ENCODE data around the gene KIAA0408.
"Not testable (repeated sequence)": the region's sequence is repeated elsewhere in the genome, so short reads cannot be mapped to it uniquely, and the experiment has no call there.

Gene KIAA0408

DNA sequence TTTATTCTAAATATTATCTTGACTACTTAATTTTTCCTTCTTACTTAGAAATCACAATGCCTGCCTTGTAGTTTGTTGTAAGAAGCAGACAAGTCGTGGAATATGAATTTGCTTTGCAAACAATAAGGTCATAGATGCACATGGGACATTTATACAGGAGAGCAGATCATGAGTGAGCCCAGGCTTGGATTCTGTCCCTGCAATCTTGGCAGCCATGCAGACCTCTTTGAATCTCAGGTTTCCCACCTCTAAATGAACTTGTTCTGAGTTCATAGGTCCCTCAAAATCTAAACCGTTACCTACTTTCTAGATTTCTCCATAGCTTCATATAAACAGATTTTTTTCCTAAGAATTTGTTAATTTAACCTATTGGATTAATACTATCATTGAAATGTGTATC is 19.5 kb downstream of the KIAA0408 start:
- Mint-ChIP-seq H3K4me3 (no peak overlapping the region), H3K4me1 (no peaks in the 10 kb centered on the region)
- no peak for TF ChIP-seq CTCF (IDR thresholded peaks at IDR 0.05; ENCODE audit: unreplicated experiment in 3 of 3)

GRCh38 chr6:127436578-127437110 is 22.5 kb downstream of the KIAA0408 start:
- no peaks in the 10 kb centered on the region for H3K27me3 Mint-ChIP-seq (ENCODE audit: low read depth)
- TF ChIP-seq CTCF (IDR thresholded peaks at IDR 0.05; ENCODE audit: unreplicated experiment in 3 of 3) = no peak
- H3K4me1 Mint-ChIP-seq = no peaks in the 10 kb centered on the region
- no peak overlapping the region for H3K27ac Mint-ChIP-seq
- H3K9me3 Mint-ChIP-seq = no peaks in the 10 kb centered on the region
- no peak overlapping the region for H3K4me3 Mint-ChIP-seq
- H3K36me3 Mint-ChIP-seq (ENCODE audit: low read depth) = no peaks in the 10 kb centered on the region

More for the DNA sequence above, 19.5 kb downstream of the KIAA0408 start:
- H3K36me3 Mint-ChIP-seq (ENCODE audit: low read depth) = no peaks in the 10 kb centered on the region
- H3K27me3 Mint-ChIP-seq (ENCODE audit: low read depth) = no peaks in the 10 kb centered on the region
- no peak overlapping the region for H3K27ac Mint-ChIP-seq
- H3K9me3 Mint-ChIP-seq = no peaks in the 10 kb centered on the region

- H3K4me3 Mint-ChIP-seq = no peak overlapping the region
- no peak overlapping the region for H3K27ac Mint-ChIP-seq
- no peaks in the 10 kb centered on the region for H3K27me3 Mint-ChIP-seq (ENCODE audit: low read depth)
- H3K9me3 Mint-ChIP-seq = no peaks in the 10 kb centered on the region
- no peaks in the 10 kb centered on the region for H3K36me3 Mint-ChIP-seq (ENCODE audit: low read depth)
- TF ChIP-seq CTCF (IDR thresholded peaks at IDR 0.05; ENCODE audit: unreplicated experiment in 3 of 3) = no peak
- H3K4me1 Mint-ChIP-seq = no peaks in the 10 kb centered on the region
Measured at GRCh38 chr6:127435626-127436220, 23.5 kb downstream of the KIAA0408 start.

- H3K9me3 Mint-ChIP-seq = no peaks in the 10 kb centered on the region
- H3K27me3 Mint-ChIP-seq (ENCODE audit: low read depth) = no peaks in the 10 kb centered on the region
- H3K36me3 Mint-ChIP-seq (ENCODE audit: low read depth) = no peaks in the 10 kb centered on the region
- H3K4me3 Mint-ChIP-seq = no peak overlapping the region
- no peak for TF ChIP-seq CTCF (IDR thresholded peaks at IDR 0.05; ENCODE audit: unreplicated experiment in 3 of 3)
- no peak overlapping the region for H3K27ac Mint-ChIP-seq
- H3K4me1 Mint-ChIP-seq = no peaks in the 10 kb centered on the region
Measured at GRCh38 chr6:127434651-127435050, 24.5 kb downstream of the KIAA0408 start.

GRCh38 chr6:127428562-127428961 is 30.6 kb downstream of the KIAA0408 start:
- H3K27ac Mint-ChIP-seq; H3K4me1 Mint-ChIP-seq; H3K4me3 Mint-ChIP-seq; H3K36me3 Mint-ChIP-seq (ENCODE audit: low read depth); H3K27me3 Mint-ChIP-seq (ENCODE audit: low read depth): not testable (repeated sequence)
- peaks cover 13% of the 10 kb centered on the region for H3K9me3 Mint-ChIP-seq

DNA sequence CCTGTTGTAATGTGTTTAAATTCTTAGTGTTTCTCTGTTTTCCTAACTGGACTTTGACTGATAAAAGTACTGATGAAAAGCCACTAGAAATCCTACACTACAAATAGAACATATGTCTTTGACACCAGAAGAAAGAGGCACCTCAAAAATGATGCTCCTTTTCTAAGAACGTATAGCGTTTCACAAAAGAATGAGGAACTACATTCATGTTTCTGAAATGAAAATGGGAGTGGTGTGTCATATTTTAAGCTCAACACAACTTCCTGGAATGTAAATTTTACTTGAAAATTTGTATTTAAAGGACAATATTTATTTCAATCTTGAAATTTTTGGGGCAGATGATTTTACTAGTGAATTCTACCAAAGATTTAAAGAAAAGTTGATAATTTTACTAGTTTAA is 35.3 kb downstream of the KIAA0408 start:
- no peaks in the 10 kb centered on the region for H3K4me1 Mint-ChIP-seq
- no peak for TF ChIP-seq CTCF (IDR thresholded peaks at IDR 0.05; ENCODE audit: unreplicated experiment in 3 of 3)
- no peak overlapping the region for H3K27ac Mint-ChIP-seq
- no peak overlapping the region for H3K4me3 Mint-ChIP-seq
- H3K27me3 Mint-ChIP-seq (ENCODE audit: low read depth) = no peaks in the 10 kb centered on the region
- no peaks in the 10 kb centered on the region for H3K36me3 Mint-ChIP-seq (ENCODE audit: low read depth)
- H3K9me3 Mint-ChIP-seq = peaks cover 9% of the 10 kb centered on the region

- H3K4me1 Mint-ChIP-seq; H3K27me3 Mint-ChIP-seq (ENCODE audit: low read depth); H3K9me3 Mint-ChIP-seq; H3K36me3 Mint-ChIP-seq (ENCODE audit: low read depth); H3K4me3 Mint-ChIP-seq; H3K27ac Mint-ChIP-seq: not testable (repeated sequence)
Measured at GRCh38 chr6:127421164-127421563, 38.0 kb downstream of the KIAA0408 start.

Measured in nephron (organoid).